Hepatic stellate cell (primary cell): ENCODE data around the gene GDF7.

Experiments used
- DNase-seq: peaks from one replicate; pipeline ENCODE4 v3.0.0; 2011; ENCODE audit warnings: low spot score

The GDF7 gene

DNA sequence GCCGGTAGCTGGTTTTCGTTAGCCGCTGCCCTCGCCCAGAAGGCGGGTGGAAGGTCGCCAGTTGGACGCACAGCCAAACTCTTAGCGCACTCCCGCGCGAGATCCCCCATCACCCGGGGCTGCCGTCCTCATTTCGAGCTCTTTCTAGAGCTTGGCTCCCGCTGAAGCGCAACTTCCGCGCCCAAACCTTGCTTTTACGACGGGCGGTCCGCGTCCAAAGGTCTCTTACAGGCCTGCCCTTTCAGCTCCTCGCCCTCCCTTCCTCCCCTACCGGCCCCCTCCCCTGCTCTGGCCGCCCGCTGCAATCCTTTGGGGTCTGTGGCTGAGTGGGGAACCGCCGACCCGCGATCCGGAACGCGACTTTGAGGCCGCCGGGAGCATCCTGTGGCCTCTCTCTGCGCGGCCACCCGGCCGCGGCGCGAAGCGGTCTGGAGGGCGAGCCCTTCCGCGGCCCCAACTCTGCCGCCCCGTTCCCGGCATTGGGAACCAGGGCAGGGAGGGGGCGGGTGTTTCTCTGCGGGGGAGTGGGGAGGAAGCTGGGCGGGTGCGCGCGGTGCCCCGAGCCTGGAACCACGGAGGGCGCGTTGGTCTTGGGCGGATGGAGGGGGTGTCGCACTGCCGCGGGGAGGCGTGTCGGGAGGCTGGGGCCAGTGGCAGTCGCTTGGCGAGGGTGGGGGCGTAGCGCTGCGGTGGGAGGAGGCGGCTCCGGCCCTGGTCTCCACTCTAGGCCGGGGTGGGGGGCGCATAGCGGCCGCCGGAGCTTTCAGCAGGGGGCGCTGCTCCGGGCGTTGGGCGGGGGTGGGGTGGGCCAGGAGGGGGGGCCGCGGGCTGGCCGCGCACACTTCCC is at the start of gene GDF7:
GDF7 (plus strand) TSS at position 841 of the 847 bp plus-strand sequence. CDS start 96 bp downstream, outside the sequence.
- peak; percentile 53 for DNase-seq

DNA sequence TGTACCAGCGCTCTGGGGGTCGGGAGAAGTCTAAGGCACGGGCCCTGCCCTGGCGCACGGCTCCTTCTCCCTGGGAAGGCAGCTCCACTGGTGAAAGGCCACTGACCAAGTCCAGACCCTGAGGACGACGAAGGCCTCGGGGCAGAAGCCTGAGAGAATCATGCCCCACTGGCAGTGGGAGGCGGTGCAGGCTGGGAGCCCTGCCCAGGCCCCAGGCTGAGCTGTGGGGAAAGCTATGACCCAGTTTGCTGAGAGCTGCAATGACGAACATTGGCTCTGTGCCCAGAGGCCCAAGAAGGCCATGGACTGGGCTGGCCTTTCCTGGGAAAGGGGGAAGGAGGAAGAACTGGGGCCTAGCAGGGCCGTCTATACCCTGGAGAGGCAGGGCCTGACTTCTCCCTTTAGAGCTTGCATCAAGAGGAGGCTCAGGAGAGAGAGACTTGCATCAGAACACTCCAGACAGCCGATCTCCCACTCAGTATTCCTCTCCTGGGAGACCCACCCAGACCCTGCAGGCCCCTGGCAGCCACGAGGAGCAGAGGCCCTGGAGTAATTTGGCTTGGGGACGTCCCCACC is 49.0 kb upstream of the GDF7 start:
- peak; percentile 98 for DNase-seq

GRCh38 chr2:20618468-20618885 is 48.5 kb upstream of the GDF7 start:
- DNase-seq = no peak

- no peak for DNase-seq
Observed at GRCh38 chr2:20618886-20619521, 47.9 kb upstream of the GDF7 start.

DNA sequence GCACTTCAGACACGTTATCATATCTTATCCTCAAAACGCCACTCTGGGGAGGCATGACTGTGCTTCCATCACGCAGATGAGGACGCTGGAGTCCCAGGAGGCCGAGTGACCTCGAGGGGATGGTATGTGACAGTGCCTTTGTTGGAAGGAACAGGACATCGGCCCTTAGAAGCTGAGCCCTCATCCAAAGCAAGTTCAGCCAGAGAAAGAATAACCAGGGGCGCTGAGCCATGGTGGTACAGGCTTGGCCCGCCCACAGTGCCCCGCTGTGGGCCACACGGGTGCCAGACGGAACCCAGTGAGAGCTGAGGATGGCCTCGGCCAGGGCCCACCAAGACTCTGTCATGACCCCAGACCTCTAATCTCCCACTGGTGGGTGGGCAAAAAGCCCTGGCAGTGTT is 47.3 kb upstream of the GDF7 start:
- DNase-seq = no peak

GRCh38 chr2:20620271-20620681 is 46.7 kb upstream of the GDF7 start:
- no peak for DNase-seq

DNA sequence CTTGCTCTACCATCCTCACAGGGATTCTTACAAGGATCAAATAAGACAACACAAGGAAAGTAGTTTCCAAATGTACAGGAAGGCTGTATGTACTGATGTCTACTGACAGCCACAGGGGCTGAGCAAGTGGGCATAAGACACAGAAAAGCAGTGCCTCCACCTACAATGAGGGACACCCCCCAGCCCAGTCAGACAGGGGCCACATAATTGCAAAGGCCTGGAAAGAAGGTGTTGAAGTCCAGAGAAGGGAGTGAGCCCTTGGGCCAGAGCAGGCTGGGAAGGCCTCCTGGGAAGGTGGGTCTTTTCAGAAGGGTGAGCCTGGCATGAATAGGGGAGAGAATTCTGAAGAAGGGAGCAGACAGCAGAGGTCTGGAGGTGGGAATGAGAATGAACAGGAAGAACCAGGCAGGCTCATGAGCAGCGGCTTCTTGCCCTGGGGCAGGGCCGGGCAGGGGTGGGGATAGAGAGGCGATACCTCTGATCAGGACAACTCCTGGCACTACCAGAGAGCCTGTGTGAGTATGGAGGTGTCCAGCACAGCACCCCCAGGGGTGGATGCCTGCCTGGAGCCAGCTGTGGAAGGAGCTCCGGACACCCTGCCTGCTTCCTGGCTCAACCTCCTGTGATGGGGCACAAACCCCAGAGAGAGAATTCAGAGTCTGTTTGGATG is 46.1 kb upstream of the GDF7 start:
- DNase-seq = no peak

DNA sequence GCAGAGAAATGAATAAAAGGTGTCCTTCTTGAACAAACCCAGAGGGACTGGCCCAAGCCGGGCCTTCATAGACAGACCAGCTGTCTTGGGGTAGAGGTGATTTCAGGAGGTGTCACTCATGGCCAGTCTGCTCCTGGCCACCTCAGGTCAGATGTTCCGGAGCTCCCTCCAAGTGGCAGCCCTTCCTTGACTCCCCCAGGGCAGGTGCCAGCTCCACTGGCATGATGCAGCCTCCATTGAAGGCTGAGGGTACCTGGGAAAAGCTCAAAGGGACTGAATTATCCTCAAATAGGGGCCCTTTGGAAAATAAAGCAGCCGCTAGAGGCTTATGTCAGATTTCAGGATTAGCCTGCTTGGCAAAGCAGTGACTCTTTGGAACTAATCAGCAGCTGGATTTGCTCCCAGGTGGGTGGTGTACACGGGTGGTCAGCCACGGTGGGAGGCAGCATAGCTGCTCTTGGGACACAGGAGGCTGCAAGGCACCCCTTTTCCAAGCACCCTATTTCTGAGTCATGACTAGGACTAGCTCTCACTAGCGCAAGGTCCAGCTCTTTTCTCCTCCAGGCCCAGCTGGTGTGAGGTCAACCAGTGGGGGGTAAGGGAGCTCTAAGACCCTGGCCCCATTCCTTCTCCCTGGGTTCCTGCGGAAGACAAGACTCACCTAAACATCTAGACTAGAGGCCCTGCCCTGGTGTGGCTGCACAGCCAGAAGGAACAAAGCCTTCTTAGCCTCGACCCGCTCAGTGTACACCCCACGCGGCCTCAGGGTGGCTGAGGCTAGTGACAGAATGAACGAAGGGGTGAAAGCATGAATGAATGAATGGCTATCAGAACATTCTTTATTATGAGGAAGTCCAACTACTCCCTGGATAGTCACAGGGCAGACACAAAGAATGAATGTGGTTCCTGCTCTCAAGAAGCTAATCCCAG is 45.3 kb upstream of the GDF7 start:
- no peak for DNase-seq

- DNase-seq = no peak
Observed at GRCh38 chr2:20622296-20622686, 44.7 kb upstream of the GDF7 start.

DNA sequence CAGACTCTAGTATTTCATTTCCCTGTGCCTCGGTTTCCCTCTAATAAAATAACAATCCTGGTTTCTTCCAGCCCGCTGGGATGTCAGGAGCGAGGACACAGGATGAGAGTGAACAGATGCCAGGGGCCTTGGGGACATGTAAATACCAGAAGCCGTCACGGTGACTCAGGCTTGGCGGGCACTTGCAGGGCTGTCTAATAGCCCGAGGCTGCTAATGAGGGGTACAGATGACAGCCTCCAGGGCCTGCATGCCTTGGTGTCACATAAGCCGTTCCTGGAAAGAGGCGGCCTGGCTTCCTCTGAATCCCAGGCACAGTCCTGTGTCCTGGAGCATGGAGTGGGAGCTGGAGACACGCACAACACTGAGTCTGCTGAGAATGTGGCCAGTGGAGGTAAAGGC is 44.2 kb upstream of the GDF7 start:
- no peak for DNase-seq

GRCh38 chr2:20623241-20623640 is 43.7 kb upstream of the GDF7 start:
- DNase-seq = no peak

- DNase-seq = no peak
Observed at GRCh38 chr2:20623741-20624155, 43.2 kb upstream of the GDF7 start.

- DNase-seq = no peak
Observed at GRCh38 chr2:20624156-20624883, 42.6 kb upstream of the GDF7 start.

- DNase-seq = no peak
Observed at GRCh38 chr2:20624884-20625485, 42.0 kb upstream of the GDF7 start.

- peak; percentile 80 for DNase-seq
Observed at GRCh38 chr2:20625491-20626391, 41.2 kb upstream of the GDF7 start.

DNA sequence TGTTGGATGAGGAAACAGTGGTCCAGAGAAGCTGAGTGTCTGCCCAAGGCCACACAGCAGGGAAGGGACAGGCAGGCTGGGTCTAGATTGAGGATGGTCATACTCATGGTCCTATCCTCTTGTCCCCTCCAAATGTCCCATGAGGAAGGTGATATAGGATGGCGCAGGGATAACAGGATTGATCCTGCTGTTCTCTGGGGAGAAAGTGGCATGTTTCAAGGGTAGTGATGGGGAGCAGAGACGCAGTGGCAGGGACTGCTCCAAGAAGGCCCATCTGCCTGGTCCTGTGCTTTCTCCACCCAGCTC is 40.6 kb upstream of the GDF7 start:
- no peak for DNase-seq

DNA sequence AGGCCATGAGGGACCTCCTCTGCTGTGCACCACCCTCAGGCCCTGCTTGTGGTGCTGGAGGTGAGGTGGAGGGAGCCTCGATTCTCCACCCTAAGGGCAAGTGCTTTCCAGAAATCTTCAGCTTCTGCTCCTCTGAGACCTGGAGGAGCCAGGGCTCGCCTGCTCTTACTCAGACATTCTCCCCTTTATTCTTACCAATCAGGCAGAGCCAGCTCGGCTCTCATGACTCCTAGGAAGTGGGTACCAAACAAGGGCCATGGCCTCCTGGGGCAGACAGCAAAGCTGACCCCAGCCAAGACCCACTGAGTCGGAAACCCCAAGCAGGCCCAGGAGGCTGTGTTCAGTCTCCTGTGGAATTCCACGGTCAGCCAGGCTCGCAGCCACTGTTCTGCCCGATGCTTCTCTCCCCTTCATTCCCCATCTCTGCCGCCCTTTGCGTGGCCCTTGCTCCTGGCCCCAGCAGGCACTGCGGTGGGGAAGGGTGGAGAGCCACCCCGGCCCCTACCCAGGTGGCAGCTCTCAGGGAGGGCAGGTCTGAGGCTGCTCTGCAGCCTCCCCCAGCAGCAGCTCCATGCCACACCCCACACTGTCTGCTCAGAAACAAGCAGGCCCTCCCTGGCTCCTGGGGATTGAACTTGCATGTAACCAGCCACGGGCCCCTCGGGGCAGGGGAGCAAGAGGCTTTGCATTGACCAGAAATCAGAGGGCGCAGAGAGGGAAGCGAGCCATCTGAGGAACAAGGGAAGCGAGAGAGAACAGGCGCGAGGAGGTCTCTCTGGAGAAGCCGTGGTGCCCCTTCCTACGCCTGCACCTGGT is 40.0 kb upstream of the GDF7 start:
- no peak for DNase-seq

DNA sequence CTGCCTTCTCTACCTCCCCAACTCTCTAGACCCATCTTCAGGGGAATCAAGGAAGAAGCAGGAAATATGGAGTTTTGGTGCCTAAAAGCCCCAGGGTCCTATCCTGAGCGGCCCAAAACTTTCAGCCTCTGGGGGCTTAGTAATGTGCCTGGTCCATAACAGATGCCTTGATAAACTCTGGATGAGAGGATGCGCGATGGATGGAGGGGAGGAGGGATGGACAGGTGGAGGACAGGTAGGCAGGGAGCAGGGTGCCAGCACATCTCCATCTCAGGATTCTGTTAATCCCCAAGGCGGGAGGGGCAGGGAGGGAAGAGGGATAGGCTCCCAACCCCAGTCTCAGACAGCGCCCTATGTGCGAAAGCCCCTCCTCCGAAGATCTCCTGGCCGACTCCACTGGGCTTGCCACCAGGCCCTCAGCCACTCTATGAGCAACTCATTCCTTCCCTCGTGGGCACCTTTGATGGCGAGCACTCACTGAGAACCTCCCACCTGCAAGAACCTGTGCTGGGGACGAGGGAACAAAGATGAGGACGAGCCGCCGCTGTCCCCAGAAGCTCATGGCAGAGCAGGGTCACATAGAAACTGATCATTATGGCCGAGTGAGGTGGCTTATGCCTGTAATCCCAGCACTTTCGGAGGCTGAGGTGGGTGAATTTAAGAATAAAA is 39.1 kb upstream of the GDF7 start:
- no peak for DNase-seq
